IMR-90 (cell line): Measurements from ENCODE around the gene MYCBPAP. TPM values are rescaled to one million over a fixed set of nuclear protein-coding genes. Genes with fewer than 3 reads are reported as not detected.
A peak's percentile ranks its signal among the peaks of the same experiment; 100 is the strongest.

Source experiments
- ATAC-seq: fragments of 200-7000 bp; cut with Tn5 transposase; 2 replicates; pipeline ENCODE4 v1.9.1; 2020; ENCODE audit warnings: low read depth, mild to moderate bottlenecking, moderate library complexity
- BruUV-seq: library from RNA; stranded (reverse); fragments of 400-500 nt; replicated peaks from 2 replicates; lab custom pipeline; 2021; lab: Mats Ljungman, UMichigan
- CTCF ChIA-PET: fragments of 300-600 bp; formaldehyde crosslinking; extraction: SDS; loops from one replicate; lab custom pipeline; 2021; ENCODE audit warnings: antibody characterized with exemption; lab: Yijun Ruan, JAX
- POLR2A ChIA-PET: fragments of 300-600 bp; sonication (Branson Sonifier 250); formaldehyde crosslinking; loops from one replicate; lab custom pipeline; 2022; ENCODE audit warnings: antibody characterized with exemption; ENCODE audit not compliant: unreplicated experiment; lab: Charles Lee
- DNase-seq: peaks from one replicate; pipeline ENCODE4 v3.0.0; 2013
- H2AFZ ChIP-seq: replicated peaks from 2 replicates; pipeline ENCODE3; 2013; ENCODE audit warnings: low read length, mild to moderate bottlenecking; ENCODE audit not compliant: poor library complexity
- H2AK5ac ChIP-seq: 2 replicates; pipeline ENCODE4 v1.6.1; 2013; ENCODE audit warnings: low read depth, low read length, inconsistent platforms
- H2AK9ac ChIP-seq: replicated peaks from 2 replicates; pipeline ENCODE3; 2013; ENCODE audit warnings: mild to moderate bottlenecking, low read depth, low read length, moderate library complexity; ENCODE audit not compliant: poor library complexity
- H2BK120ac ChIP-seq: 2 replicates; pipeline ENCODE4 v1.6.1; 2013; ENCODE audit warnings: low read depth, low read length, inconsistent platforms
- H2BK15ac ChIP-seq: 3 replicates; pipeline ENCODE4 v1.6.1; 2013; ENCODE audit warnings: low read depth, low read length, inconsistent platforms
- H2BK20ac ChIP-seq: 2 replicates; pipeline ENCODE4 v1.6.1; 2013; ENCODE audit warnings: low read depth, mild to moderate bottlenecking, inconsistent platforms, low read length, moderate library complexity
- H2BK5ac ChIP-seq: 2 replicates; pipeline ENCODE4 v1.6.1; 2013; ENCODE audit warnings: mild to moderate bottlenecking, low read depth, low read length, inconsistent platforms; ENCODE audit not compliant: poor library complexity, severe bottlenecking
- H3K14ac ChIP-seq: replicated peaks from 2 replicates; pipeline ENCODE4 v1.6.1; 2013; ENCODE audit warnings: low read depth, low read length, inconsistent platforms
- H3K18ac ChIP-seq: 2 replicates; pipeline ENCODE4 v1.6.1; 2013; ENCODE audit warnings: low read depth, low read length, control low read depth
- H3K23ac ChIP-seq: 2 replicates; pipeline ENCODE4 v1.6.1; 2013; ENCODE audit warnings: low read depth, low read length, inconsistent platforms
- H3K27ac ChIP-seq: 2 replicates; pipeline ENCODE4 v1.5.1; 2013; ENCODE audit warnings: mild to moderate bottlenecking, control low read depth, low read length; ENCODE audit not compliant: insufficient read depth
- H3K27me3 ChIP-seq: 2 replicates; pipeline ENCODE4 v1.6.1; 2013; ENCODE audit warnings: low read length; ENCODE audit not compliant: control insufficient read depth, insufficient read depth
- H3K36me3 ChIP-seq: 2 replicates; pipeline ENCODE4 v1.6.1; 2013; ENCODE audit warnings: low read length, mixed read lengths; ENCODE audit not compliant: control insufficient read depth, insufficient read depth
- H3K4ac ChIP-seq: 2 replicates; pipeline ENCODE4 v1.6.1; 2013; ENCODE audit warnings: low read depth, low read length, inconsistent platforms
- H3K4me1 ChIP-seq: 2 replicates; pipeline ENCODE4 v1.6.1; 2013; ENCODE audit warnings: low read length, mixed read lengths; ENCODE audit not compliant: control insufficient read depth, insufficient read depth
- H3K4me2 ChIP-seq: 2 replicates; pipeline ENCODE4 v1.6.1; 2013; ENCODE audit warnings: low read depth, mild to moderate bottlenecking, control low read depth, low read length, moderate library complexity
- H3K4me3 ChIP-seq: 2 replicates; pipeline ENCODE4 v1.5.1; 2013; ENCODE audit warnings: low read depth, mild to moderate bottlenecking, control low read depth, low read length, moderate library complexity; ENCODE audit not compliant: insufficient read depth
- H3K56ac ChIP-seq: 2 replicates; pipeline ENCODE4 v1.6.1; 2013; ENCODE audit warnings: low read length, inconsistent platforms; ENCODE audit not compliant: insufficient read depth; ENCODE audit errors: extremely low read depth
- H3K79me1 ChIP-seq, 2 experiments: 2 replicates each; pipeline ENCODE4 v1.6.1; 2013; ENCODE audit warnings: low read length in 2 of 2, inconsistent platforms in 1 of 2, low read depth in 1 of 2
- H3K9ac ChIP-seq: 2 replicates; pipeline ENCODE4 v1.6.1; 2013; ENCODE audit warnings: low read depth, low read length, control low read depth
- H3K9me1 ChIP-seq: 2 replicates; pipeline ENCODE4 v1.6.1; 2013; ENCODE audit warnings: low read length, inconsistent platforms; ENCODE audit not compliant: insufficient read depth
- H3K9me3 ChIP-seq: 2 replicates; pipeline ENCODE4 v1.6.1; 2013; ENCODE audit warnings: low read length; ENCODE audit not compliant: control insufficient read depth, insufficient read depth
- H4K20me1 ChIP-seq: 2 replicates; pipeline ENCODE4 v1.6.1; 2013; ENCODE audit warnings: low read length, inconsistent platforms; ENCODE audit not compliant: insufficient read depth
- H4K5ac ChIP-seq: 2 replicates; pipeline ENCODE4 v1.6.1; 2013; ENCODE audit warnings: mild to moderate bottlenecking, low read depth, low read length, control low read depth
- H4K8ac ChIP-seq, 2 experiments: 2 replicates each; pipeline ENCODE4 v1.6.1; 2013; ENCODE audit warnings: low read depth in 2 of 2, low read length in 2 of 2, control low read depth in 1 of 2, inconsistent platforms in 1 of 2
- H4K91ac ChIP-seq: 2 replicates; pipeline ENCODE4 v1.6.1; 2013; ENCODE audit warnings: low read depth, low read length, inconsistent platforms; ENCODE audit not compliant: insufficient read depth
- CEBPB ChIP-seq: IDR thresholded peaks from 2 replicates; pipeline ENCODE4 v1.6.1; 2012; ENCODE audit warnings: low read depth, low read length, improper control_type of control experiment
- MAZ ChIP-seq: IDR thresholded peaks from 2 replicates; pipeline ENCODE4 v1.6.1; 2012; ENCODE audit warnings: low read depth, mild to moderate bottlenecking, low read length, improper control_type of control experiment, moderate library complexity, borderline replicate concordance
- WGBS, 2 experiments: methylation state at CpG; one replicate each; pipeline versions ENCODE4 v1.1.5 to v1.1.7; 2013; ENCODE audit warnings: missing lambda C conversion rate in 2 of 2; ENCODE audit not compliant: insufficient read length in 1 of 2; ENCODE audit errors: extremely low coverage in 2 of 2; 5-methylcytosine and 5-hydroxymethylcytosine counted together
- dilution Hi-C: fragments of 300-500 bp; cut with HindIII; formaldehyde crosslinking; loops from one replicate; pipeline ENCODE4 v1.14.3; 2018; ENCODE audit warnings: low sequenced_read_pairs; ENCODE audit not compliant: unreplicated experiment
- in situ Hi-C: fragments of 300-500 bp; cut with MboI; formaldehyde crosslinking; loops from 3 replicates; pipeline ENCODE4 v1.14.3; 2019; ENCODE audit warnings: low sequenced_read_pairs, inconsistent platforms, mixed read lengths
- intact Hi-C: fragments of 100-400 bp; cut with micrococcal nuclease; formaldehyde crosslinking; loops from 2 replicates; pipeline ENCODE4 v1.10.0; 2022
- polyA plus RNA-seq, 3 experiments: library from polyadenylated mRNA; depleted of rRNA; stranded (reverse); fragments of >200 nt; gene quantifications; 2 replicates each; pipeline ENCODE4 v1.2.3, GENCODE V29; 2012; ENCODE audit warnings: low replicate concordance in 1 of 3
- total RNA-seq: library from RNA; depleted of rRNA; stranded (reverse); fragments of >200 nt; gene quantifications from 2 replicates; pipeline ENCODE4 v1.2.3, GENCODE V29; 2012

The MYCBPAP gene
- total and polyA plus RNA-seq, 2 of the 4 experiments (the other 2 are of a cell fraction) = 0.17 to 0.18 TPM

DNA sequence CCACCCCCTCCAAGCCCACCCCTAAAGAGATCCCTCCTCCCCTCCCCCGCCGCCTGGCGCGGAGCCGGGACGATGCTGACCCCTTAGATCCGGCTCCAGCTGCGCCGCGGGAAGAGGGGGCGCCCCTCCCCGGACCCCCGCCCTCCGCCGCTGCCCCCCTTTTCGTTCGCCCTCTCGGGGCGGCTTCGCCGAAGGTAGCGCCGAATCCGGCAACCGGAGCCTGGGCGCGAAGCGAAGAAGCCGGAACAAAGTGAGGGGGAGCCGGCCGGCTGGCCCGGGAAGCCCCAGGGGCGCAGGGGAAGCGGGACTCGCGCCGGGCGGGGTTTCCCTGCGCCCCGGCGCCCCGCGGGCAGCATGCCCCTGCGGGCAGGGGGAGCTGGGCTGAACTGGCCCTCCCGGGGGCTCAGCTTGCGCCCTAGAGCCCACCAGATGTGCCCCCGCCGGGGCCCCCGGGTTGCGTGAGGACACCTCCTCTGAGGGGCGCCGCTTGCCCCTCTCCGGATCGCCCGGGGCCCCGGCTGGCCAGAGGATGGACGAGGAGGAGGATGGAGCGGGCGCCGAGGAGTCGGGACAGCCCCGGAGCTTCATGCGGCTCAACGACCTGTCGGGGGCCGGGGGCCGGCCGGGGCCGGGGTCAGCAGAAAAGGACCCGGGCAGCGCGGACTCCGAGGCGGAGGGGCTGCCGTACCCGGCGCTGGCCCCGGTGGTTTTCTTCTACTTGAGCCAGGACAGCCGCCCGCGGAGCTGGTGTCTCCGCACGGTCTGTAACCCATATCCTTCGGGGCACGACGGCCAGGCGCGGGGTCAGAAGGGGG, 52.9 kb downstream of the MYCBPAP start:
- H2BK15ac ChIP-seq = no peak overlapping the region
- H3K18ac ChIP-seq = no peak overlapping the region
- POLR2A ChIA-PET = no interaction called here
- CTCF ChIA-PET = interaction anchor here (1.0 to 2.0 kb wide), 3 partner anchors 11 to 82 kb away, joined by 3 to 6 read pairs (median 6); no protein-coding TSS in a partner anchor
- WGBS, 2 experiments = 2% methylated on average over 19 of the region's 88 CpGs; no CpG with 5 or more reads in 1 of the 2 experiments
- no peak for ATAC-seq
- in situ Hi-C loops = no loop called here
- DNase-seq = no peak
- H3K36me3 ChIP-seq = no peaks in the 10 kb centered on the region
- no peak overlapping the region for H3K56ac ChIP-seq
- H3K9me3 ChIP-seq = no peaks in the 10 kb centered on the region
- H2BK5ac ChIP-seq = no peak overlapping the region
- H3K9ac ChIP-seq = no peak overlapping the region
- BruUV-seq = no TSS peak
- H3K4me1 ChIP-seq = peaks cover 9% of the 10 kb centered on the region; the same call in 1 of the 2 replicates
- intact Hi-C loops = no loop called here
- no peak overlapping the region for H3K4ac ChIP-seq
- peak overlapping the region; percentile 19 for H3K4me3 ChIP-seq
- no peak overlapping the region for H4K91ac ChIP-seq
- no peak overlapping the region for H4K5ac ChIP-seq
- H3K27me3 ChIP-seq = peaks cover 74% of the 10 kb centered on the region
- H4K8ac ChIP-seq = no peak overlapping the region
- 0 out of 2 replicates have a peak, but pooled peaks cover 5% of the 10 kb centered on the region for H3K9me1 ChIP-seq
- H2AK5ac ChIP-seq = no peak overlapping the region
- H3K79me1 ChIP-seq = no peaks in the 10 kb centered on the region
- H2BK120ac ChIP-seq = no peak overlapping the region
- H4K20me1 ChIP-seq = peaks cover 3% of the 10 kb centered on the region; the same call in 1 of the 2 replicates
- peak overlapping the region; percentile 38; the same call in 1 of the 2 replicates for H3K4me2 ChIP-seq
- no peak overlapping the region for H3K23ac ChIP-seq
- H3K14ac ChIP-seq = no peak overlapping the region
- H2AFZ ChIP-seq = no peak overlapping the region
- H2BK20ac ChIP-seq = no peak overlapping the region
- H2AK9ac ChIP-seq = no peak overlapping the region
- H3K27ac ChIP-seq = no peak overlapping the region
- TF ChIP-seq MAZ (peak; percentile 10; the same call in 1 of the 2 replicates), CEBPB (no peak)
- dilution Hi-C loops = no loop called here
